ENCODE data around the gene PRKCB.

GRCh38 chr16:23889189-23889588 is 53.4 kb downstream of the PRKCB start:
- TF ChIP-seq CTCF (conservative IDR thresholded peaks at IDR 0.05; ENCODE audit: low read length) (no peak), EZH2phosphoT487 (IDR thresholded peaks at IDR 0.05; ENCODE audit: borderline replicate concordance) (no peak)
